ENCODE results near the gene ZNF423.
"Not testable (repeated sequence)": the region's sequence is repeated elsewhere in the genome, so short reads cannot be mapped to it uniquely, and the experiment has no call there.

Gene ZNF423

DNA sequence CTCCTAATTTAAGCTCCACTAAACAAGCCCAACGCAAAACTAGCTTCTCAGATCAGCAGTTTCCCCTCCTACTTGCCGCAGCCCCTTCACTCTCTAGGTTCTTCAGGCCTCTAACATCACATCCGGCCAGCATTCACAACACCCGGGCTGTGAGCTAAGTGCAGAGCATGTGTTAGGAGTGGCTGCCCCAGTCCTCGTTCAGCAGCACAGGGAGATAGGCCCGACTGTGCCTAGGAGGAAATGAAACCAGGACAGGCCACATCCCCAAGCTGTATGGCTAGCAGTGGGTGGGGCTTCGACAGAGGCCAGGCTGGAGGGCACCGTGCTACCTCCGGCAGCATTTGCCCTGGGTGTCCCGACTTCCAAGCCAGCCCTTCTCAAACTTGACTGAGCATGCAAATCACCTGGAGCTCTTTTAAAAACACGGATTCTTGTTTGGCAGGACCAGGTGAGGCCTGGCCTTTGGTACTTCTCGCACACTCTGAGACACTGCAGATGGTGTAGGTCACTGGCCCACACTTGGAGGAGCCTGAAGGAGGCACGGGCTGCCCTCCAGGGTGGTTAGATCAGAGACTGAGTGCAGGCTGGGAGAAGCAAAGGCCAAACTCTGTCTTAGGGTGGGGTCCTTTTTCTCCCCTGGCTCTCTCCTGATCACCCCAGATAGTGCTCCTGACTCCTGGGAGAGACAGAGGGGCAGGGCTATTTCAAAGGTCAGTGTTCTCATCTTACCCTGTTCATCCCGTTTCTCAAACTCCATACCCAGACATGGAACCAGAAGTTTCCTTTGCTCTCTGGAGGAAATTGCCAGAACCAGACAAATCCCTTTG is 280.4 kb downstream of the ZNF423 start:
- DNase-seq = no peak

DNA sequence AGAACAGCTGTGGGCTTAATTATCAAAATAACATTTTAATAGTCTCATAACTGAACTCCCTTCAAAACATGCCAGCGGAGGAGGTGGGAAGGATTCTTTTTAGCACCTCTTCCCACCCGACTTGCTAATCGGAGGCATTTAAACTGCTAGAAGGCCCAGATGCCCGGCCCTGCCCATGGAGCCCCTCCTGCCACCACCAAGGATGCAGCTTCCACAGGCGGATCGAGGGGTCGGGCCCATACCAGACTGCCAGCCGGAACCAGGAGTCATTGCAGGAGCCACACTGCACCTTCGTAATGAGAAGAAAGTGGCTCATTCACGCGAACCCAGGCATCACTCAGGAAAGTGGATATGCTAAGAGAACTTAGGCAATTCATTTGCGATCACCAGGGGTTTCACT is 281.1 kb downstream of the ZNF423 start:
- DNase-seq = no peak

DNA sequence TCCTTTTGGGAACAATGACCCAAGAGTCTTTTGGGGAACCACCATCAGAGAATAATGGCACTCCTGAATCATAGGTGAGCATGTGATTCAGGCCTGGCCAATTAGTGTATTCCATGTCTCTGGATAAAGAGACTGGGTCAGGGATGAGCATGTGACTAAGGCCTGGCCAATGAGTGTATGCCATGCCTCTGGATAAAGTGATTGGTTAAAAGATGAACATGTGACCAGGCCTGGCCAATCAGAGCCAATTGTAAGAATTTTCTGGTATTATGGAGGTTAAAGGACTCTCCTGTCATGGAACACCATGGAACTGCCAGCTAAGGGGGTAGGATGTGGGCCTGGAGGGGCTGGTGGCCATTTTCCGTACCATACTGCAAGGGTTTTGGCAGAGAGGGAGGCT is 288.0 kb downstream of the ZNF423 start:
- DNase-seq = no peak

DNA sequence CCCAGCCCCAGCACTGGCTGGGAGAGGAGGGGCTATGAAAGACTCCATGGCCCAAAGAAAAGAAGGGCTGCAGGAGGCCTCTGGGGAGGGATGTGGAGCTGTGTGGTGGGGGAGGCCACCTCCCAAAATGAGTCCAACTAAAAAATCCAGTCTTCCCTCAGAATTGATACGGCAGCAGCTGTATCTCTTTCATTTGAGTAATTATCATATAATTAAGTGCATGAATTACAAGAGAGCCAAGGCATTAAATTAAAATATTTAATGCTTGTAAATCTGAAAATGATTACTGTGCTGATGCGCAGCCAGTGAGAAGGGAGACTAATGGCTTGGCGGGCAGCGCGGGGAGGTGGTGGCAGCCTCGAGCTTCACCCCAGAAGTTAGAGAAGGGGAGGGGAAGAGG is 289.5 kb downstream of the ZNF423 start:
- peak; percentile 44 for DNase-seq

DNA sequence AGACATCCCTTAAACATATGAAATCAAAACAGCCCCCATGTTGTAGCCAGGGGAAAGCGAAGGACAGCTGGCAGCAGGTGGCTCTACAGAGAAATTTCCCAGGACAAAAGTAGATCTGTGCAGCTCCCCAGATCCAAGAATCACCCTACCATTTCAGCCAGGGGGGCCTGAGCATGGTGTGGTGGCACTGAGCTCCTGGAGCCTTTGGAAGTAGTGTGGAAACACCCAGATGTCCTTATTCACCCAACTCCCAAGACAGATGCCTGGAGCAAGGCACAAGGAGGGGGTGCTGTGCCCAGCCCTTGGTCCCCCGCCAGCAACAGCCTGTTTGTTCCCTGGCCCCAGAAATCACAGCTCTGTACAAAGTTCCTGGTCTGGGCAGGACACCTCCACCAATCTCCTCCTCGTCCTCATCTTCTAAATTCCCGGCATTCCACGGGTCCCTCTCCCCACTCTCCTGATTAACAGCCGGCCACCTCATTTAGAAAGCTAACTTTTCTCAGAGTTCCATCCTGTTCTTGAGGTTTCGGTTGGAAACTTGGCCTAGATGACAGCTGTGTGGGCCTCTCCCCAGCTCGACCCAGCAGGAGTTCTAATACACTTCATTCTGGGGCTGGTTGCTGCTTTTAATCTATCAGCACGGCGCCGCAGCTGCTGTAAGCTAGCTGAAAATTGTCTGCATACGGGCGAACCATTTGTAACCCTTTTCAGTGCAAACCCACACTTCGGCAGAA is 291.2 kb downstream of the ZNF423 start:
- DNase-seq = no peak

DNA sequence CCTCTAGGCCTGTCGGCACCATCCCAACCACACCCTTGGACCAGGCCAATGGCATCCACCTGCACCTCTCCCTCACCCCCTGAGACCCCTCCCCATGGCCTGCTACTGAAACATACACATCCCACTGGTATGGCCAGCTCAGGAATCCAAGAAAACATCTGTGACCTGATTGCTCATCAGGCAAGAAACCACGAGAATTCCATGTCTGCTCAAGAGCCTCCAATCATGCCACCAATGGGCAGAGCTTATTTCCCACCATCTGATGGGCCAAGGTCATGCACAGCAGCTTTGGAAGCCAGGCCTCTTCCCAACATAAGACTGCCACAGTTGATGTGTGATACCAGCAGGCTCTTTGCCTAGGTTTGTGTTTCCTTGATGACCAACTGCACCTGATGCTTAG is 292.2 kb downstream of the ZNF423 start:
- no peak for DNase-seq

DNA sequence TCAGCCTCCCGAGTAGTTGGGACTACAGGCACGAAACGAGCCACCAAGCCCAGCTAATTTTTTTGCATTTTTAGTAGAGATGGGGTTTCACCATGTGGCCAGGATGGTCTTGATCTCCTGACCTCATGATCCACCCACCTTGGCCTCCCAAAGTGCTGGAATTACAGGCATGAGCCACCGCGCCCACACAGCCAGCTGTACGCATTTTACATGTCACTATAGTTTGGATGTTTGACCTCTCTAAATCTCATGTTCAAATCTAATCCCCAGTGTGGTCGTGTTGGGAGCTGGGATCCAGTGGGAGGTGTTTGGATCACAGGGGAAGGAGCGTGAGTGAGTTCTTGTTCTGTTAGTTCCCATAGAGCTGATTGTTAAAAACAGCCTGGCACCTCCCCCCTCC is 293.0 kb downstream of the ZNF423 start:
- not testable (repeated sequence) for DNase-seq

DNA sequence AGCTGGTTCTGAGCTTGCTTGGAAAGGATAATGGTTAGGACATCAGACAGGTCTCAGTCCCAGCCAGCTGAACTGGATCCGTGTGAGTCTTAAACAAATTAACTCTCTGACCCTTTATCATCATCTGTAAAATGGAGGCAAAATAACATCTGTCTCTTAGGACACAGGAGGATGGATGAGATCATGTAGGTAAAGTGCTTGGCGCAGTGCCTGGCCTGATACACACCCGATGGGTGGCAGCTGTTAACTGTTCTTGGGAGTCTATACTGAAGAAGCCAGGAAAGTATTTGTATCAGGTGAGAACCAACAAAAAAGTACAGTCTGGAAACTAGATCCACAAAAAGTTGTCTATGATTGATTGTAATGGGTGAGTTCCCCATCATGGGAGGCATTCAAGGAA is 293.7 kb downstream of the ZNF423 start:
- DNase-seq = peak; percentile 85

DNA sequence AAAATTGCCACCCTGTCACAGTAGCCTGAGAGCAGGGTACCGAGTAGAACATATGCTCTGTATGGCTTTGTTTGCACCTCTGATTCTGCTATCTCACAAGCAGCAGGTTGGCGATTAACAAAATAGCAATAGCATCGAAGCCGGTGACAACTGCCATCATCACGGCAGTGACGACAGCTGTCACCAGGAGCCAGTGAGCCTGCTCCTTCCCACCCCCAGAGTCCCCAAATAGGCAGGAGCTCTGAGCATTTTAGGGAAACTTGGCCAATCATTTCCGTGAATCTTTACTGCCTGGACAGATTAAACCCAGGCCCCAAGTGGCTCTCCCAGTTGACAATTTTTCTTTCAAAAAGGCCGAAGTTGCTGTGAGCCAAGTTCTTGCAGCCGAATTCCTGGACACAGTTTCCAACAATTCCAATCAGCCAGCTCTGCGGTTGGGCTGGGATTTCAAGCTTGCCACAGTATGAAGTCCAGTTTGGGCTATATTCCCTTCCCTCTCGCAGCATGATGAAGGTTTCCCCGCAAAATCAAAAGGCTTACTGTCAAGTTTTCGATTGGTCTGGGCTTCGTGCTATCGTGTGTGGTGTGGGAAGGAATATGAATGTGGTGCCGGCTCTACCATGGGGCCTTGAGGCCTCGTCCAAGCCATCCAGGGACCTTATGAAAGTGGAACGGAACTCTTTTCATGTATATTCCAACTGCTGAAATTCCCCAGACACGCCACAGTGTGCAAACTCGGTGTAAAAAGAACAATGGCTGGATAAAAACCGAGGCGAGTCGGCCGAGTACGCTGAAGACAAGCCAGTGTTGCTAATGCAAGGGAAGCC is 295.7 kb downstream of the ZNF423 start:
- no peak for DNase-seq

DNA sequence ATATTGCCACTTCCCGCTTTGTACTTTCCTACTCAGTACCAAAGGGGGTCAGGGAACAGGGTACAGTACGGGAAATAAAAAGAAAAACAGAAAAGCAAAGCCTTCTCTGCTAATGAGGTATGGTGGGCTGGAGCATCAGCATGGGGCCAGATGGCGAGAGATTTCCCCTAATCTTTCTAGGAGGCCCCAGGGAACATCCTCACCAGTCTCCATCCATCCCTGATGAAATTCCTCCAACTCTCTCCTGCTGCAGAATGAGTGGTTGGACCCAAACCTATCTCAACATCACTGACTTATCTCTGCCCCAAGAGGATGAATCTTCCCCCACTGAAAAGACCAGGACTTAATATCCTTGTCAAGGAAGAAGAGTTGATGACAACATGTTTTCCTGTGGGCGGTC is 296.7 kb downstream of the ZNF423 start:
- DNase-seq = no peak

DNA sequence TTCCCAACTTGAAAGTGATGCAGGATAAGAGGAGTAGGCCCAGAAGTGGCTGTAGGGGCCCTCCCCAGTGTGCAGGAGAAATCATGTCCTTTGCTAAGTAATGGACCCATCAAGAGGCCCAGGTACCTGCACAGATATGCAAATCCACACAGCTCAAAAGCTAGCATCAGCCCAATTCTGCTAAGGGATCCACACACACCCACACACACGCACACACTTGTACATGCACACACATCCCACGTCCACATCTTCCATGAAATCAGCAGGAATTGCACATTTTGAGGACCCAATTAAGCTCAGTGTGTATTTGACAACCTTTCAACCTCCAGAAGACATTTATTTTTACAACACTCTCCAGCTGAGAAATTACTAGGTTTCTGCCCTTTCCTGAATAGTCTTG is 297.5 kb downstream of the ZNF423 start:
- no peak for DNase-seq

DNA sequence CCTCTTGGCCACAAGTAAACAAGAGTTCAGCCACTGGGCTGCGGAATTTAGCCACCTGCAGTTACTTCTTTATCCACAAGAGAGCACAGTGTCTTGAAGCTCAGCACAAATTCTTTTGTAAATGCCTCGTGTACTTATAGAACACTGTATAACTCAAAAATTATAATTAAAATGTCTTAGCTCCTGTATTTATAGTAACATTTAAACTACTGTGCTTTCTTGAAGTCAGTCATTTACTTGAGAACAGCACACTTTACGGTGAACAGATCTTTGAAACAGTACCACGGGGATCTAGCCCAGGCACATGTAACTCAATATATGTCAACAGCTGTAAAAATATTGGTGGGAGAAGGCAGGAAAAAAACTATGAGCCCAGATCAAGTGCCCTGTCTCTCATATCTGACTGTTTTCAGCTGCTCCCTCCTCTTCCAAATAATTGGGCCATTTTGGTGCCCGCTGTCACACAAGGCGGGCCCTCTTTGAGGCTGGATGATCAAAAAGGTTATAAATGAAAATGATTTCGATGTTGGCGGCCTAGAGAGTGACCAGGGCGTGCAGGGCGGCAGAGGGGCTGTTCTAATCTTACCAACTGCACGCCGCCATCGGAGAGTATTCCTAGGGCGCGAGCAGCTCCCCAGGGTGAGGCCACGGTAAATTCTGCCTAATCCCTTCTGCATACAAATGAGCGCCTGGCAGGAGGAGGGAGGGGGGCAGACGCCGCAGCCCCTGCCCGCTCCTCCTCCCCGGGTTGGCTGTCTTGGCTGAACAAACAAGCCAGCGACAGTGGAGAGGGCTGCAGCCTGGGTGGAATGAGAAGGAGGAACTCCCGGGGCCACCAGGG is 299.1 kb downstream of the ZNF423 start:
- DNase-seq = peak; percentile 93

DNA sequence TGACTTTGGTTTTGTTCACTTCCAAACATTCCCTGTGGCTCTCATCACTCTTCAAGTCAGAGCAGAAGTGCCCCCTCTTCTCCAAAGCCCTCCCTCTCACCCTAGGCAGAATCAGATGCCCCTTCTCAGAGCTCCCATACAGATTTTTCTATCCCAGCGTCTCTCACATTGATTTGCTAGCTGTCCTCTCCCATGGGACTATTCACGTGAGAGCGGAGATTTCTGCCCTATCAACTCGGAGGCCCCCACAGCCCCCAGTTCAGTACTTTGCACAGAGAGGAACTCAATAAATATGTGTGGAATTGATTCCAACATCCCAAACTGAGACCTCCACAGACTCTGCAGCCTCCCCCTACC is 299.7 kb downstream of the ZNF423 start:
- DNase-seq = peak; percentile 70

DNA sequence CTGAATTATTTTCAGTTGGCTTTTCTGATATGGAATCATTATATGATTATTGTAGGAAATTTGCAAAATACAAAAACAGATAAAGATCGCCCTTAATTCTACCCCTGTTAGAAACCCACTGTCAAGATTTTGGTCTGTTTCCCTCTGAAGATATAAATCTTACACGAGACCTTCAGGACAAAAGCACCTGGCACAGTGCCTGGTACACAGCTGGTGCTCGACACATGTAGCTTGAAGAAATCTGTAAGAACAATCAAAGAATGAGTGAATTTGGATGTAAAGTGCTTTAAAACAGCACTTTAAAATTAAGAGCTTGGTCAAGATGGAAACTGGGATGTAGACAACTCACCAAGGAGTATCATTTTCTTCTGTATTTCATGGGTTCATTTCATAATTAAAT is 301.2 kb downstream of the ZNF423 start:
- peak; percentile 54 for DNase-seq

DNA sequence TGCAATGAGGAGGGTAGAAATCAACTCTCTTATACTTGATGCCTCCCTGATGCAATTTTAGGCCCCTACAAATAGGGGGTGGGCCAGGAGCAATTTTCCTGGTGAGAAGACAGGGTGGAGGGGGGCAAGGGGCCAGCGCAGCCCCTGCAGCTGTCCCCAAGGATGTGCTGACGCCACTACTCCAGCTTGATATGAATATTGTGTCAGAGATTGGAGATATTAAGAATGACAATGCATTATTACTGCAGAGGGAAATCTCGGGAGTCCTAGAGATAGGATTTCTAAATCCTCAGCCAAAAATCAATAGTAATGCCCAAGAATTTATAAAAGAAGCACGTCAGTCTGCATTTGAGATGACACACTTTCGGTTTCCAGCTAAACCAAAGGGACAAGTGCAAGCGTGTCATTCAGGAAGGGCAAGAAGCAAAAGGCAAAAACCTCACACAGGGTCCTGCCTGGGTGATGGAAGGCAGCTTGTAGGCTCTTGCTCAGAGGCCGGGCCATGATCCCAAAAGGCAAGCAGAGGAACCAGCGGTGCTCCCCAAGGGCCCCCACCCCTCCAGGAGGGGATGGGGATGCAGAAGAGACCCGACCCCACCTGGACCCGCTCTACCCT is 303.5 kb downstream of the ZNF423 start:
- DNase-seq = no peak

DNA sequence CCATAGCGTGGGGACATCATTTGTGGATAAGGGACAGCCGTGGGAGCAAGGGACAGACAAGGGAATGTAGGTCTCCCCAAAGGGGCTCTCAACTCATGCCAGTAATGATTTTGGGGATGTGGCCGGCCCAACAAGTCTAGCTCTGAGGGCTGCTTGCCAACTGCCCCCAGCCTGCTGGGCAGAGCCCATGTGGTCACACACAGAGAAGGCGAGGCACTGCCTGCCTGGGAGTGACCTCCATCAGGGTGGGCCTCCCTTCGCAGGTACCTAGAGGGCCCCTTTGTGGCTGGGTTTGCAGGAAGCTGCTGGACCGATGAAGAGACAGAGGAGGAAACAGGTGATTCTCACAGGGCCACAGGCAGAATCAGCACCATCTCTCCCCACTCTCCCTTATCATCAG is 305.2 kb downstream of the ZNF423 start:
- DNase-seq = no peak

DNA sequence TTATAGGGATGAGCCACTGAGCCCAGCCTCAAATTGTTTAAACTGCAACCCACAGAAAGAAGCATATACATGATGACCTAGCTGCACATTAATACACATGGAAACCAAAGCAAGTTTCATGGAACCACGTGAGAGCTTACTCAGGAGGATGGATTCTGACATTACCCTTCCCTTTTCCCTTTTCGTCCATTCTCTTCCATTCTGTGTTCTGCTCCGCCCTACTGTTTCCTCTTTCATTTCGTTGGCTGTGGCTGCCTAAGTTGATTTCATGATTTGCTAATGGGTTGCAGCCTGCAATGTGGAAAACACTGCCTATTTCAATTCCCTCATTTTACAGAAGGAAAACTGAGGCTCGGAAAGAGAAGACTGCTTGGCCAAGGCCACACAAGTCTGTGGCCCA is 305.8 kb downstream of the ZNF423 start:
- DNase-seq = no peak

DNA sequence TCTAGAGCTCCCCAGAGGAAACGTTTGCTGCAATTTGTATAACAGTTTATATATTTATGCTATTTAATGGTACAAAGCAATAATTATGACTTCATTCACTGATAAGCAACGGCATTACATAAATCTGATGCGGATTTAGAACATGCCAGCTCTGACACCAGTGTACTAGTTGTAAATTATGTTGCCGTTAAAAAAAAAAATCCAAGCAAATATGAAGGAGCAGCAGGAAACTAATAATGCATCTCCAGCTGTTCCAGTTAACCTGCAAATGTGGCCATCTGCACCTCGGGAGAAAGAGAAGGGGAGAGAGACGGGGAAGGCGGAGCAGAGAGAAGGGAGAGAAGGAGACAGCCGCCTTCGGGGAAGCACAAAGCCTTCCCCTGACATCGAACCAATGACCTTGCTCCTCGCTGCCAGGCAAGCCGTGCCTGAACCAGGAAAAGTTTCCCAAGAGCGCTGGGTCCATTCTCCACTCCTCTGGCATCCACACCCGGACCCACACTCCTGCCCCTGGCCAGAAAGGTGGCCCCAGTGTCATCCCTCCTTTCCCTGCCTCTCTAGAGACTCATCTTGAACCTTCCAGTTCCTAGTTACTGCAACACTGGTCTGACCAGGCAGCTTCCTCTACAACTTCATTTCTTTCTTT is 307.5 kb downstream of the ZNF423 start:
- peak; percentile 93 for DNase-seq

DNA sequence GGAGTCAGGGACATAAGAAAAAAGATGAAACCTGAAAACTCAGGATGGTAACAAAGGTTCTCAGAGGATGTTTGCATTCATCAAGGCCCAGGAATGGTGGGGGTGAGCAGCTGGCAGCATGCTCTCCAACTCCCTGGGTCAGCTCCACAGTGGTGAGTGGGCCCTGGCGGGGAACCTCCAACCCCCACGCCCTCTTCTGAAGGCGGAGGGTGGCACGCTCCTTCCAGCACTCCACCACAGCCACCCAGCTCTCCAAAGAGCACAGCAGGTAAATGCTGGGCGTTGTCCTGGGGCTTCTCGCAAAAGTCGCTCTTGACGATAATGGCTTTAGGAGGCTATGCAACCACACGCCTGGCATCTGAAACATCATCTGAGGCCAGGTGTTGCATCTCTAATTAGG is 308.5 kb downstream of the ZNF423 start:
- peak; percentile 95 for DNase-seq

DNA sequence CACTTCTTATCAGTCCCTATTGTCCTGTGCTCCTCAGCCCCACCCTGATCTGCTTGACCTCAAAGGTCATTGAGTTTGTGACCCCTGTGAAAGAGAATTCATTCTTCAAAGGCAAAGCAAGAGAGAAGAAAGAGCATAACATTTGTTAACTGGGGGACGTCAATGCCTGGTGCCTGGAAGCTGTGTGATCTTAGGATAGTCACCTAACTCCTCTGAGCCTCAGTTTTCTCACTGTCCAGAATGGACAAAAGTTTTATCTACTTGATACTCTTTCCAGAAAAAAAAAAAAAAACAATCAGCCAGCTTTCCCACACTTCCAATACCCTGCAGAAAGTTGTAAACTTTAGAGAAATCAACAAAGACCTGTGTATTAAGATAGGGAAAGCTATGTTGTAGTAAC is 309.2 kb downstream of the ZNF423 start:
- DNase-seq = no peak

DNA sequence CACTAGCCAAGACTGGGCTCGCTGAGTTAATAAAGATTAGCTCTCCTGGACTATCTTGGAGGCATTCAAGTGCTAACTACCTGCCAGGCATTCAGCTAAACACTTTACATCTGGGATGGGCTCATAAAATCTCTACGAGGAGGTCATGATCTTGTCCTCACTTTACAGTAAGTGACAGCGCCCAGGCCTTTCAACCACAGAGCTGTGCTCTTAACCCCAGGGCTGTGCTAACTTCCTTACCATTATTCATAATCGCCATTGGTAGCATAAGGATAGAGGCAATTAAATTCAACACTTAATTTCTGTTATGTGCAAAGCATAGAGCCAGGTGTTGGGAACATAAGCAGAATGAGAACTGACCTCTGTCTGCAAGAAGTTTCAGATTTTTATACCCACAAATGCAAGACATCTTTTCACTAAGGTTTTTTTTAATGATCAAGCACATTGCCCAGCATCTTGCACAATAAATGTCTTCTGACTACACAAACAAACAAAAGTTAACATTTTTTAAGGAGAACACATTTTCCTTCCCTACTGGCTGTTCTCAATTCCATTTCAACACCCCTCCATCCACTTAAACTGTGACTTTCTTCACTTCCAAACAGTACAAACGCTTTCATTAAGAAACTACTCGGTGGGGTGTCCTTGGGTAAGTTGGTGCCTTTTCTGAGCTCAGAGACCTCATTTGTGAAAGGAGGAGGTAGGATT is 310.0 kb downstream of the ZNF423 start:
- DNase-seq = peak; percentile 89
